Lung (tissue), 12 donors: ENCODE results near the gene GPR37L1. TPM values are rescaled to one million over a fixed set of nuclear protein-coding genes. Genes with fewer than 3 reads are reported as not detected.

ENCODE experiments used
- ATAC-seq: fragments of 200-7000 bp; cut with Tn5 transposase; one replicate; pipeline ENCODE4 v1.9.1; 2020; ENCODE audit warnings: moderate number of reproducible peaks; ENCODE audit not compliant: insufficient read depth, low FRiP score
- DNase-seq, 3 donors: peaks; one replicate each; pipeline ENCODE4 v3.0.0-alpha.2; 2013 to 2017
- H3K27ac ChIP-seq, 2 donors: one replicate each; pipeline ENCODE4 v1.5.1; 2013; ENCODE audit warnings: mild to moderate bottlenecking in 2 of 2, moderate library complexity in 2 of 2, control low read depth in 1 of 2, inconsistent platforms in 1 of 2, low read depth in 1 of 2, low read length in 1 of 2
- H3K27me3 ChIP-seq, 3 donors: one replicate each; pipeline ENCODE4 v1.5.1; 2013; ENCODE audit warnings: low read length in 2 of 3; ENCODE audit not compliant: control insufficient read depth in 3 of 3, insufficient read depth in 3 of 3
- H3K36me3 ChIP-seq, 4 donors: one replicate each; pipeline ENCODE4 v1.5.1; 2013; ENCODE audit warnings: low read length in 4 of 4, mild to moderate bottlenecking in 1 of 4, moderate library complexity in 1 of 4; ENCODE audit not compliant: control insufficient read depth in 4 of 4, insufficient read depth in 4 of 4
- H3K4me1 ChIP-seq, 5 donors: one replicate each; pipeline ENCODE4 v1.5.1; 2013; ENCODE audit warnings: low read length in 5 of 5, mild to moderate bottlenecking in 2 of 5, moderate library complexity in 1 of 5; ENCODE audit not compliant: control insufficient read depth in 5 of 5, insufficient read depth in 5 of 5
- H3K4me3 ChIP-seq: one replicate; pipeline ENCODE4 v1.5.1; 2013; ENCODE audit warnings: mild to moderate bottlenecking, control low read depth, moderate library complexity
- H3K9ac ChIP-seq, 2 donors: one replicate each; pipeline ENCODE4 v1.5.1; 2013; ENCODE audit warnings: low read length in 2 of 2, control low read depth in 1 of 2; ENCODE audit not compliant: insufficient read depth in 1 of 2
- H3K9me3 ChIP-seq, 4 donors: one replicate each; pipeline ENCODE4 v1.5.1; 2013; ENCODE audit warnings: low read length in 3 of 4, mild to moderate bottlenecking in 1 of 4, moderate library complexity in 1 of 4; ENCODE audit not compliant: control insufficient read depth in 4 of 4, insufficient read depth in 3 of 4
- CTCF ChIP-seq: IDR thresholded peaks from 2 replicates; pipeline ENCODE4 v1.5.1; 2012; ENCODE audit warnings: mild to moderate bottlenecking; ENCODE audit errors: control extremely low read depth, extremely low read depth
- WGBS, 2 donors: extraction: QIAGEN DNeasy Blood & Tissue Kit; methylation state at CpG; one replicate each; pipeline ENCODE4 v1.1.7; 2013; 5-methylcytosine and 5-hydroxymethylcytosine counted together
- polyA plus RNA-seq, 2 donors: library from polyadenylated mRNA; stranded (reverse); fragments of 200-250 nt; gene quantifications; one replicate each; pipeline ENCODE4 v1.2.1, GENCODE V29; 2013
- total RNA-seq, 2 donors: library from RNA; depleted of rRNA in 1 of 2; stranded (reverse); fragments of >200 nt in 1 of 2; gene quantifications; one replicate each; pipeline ENCODE4 v1.2.1, GENCODE V29; 2014 to 2021
- donor health status: control.
- donor health status: control.
- donor health status: Bipolar disorder and iron deficiency.
- donor health status: healthy.
- donor health status: DM: yes; HTN: yes; CAD: no.

GPR37L1 gene
- total and polyA plus RNA-seq, 4 donors: 0.04 to 0.09 (median 0.05) TPM; not detected in 1

DNA sequence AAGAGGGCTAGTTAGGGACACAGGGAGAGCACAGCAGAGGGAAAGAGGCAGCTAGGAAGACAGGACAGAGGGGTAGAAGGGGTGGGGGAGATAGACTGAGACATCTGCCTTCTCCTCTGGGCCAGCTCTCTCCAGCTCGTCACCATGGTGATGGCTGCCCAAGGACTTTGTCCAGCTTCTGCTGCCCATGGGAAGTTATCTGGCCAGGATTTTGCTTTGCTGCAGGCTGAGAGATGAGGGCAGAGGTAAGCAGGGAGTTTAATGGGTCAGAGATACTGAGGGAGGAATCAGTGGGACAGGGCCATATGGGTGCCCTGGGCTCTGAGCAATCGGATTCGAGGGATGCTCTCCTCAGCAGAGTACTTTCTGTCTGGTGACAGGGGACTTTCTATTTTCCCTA is 34.5 kb upstream of the GPR37L1 start:
- no peaks in the 10 kb centered on the region for H3K9me3 ChIP-seq
- no peak overlapping the region for H3K4me3 ChIP-seq
- TF ChIP-seq CTCF: no peak
- H3K9ac ChIP-seq: no peak overlapping the region
- ATAC-seq: no peak
- H3K36me3 ChIP-seq: no peaks in the 10 kb centered on the region
- no peak overlapping the region for H3K27ac ChIP-seq
- H3K27me3 ChIP-seq: no peaks in the 10 kb centered on the region
- WGBS, 2 donors: 86 to 100% methylated on average over 3 of the region's 3 CpGs
- peaks cover 0 to 10% (median 0%) of the 10 kb centered on the region in 5 donors for H3K4me1 ChIP-seq
- no peak for DNase-seq

- no peak overlapping the region for H3K4me3 ChIP-seq
- TF ChIP-seq CTCF: no peak
- ATAC-seq: no peak
- no peaks in the 10 kb centered on the region for H3K36me3 ChIP-seq
- H3K9ac ChIP-seq: no peak overlapping the region
- H3K27ac ChIP-seq: no peak overlapping the region
- DNase-seq: no peak
- no peaks in the 10 kb centered on the region for H3K9me3 ChIP-seq
- peaks cover 0 to 3% (median 0%) of the 10 kb centered on the region in 5 donors for H3K4me1 ChIP-seq
- WGBS, 2 donors: 94% methylated on average over 3 of the region's 3 CpGs
- H3K27me3 ChIP-seq: no peaks in the 10 kb centered on the region
These were observed 31.7 kb upstream of the GPR37L1 start for GRCh38 chr1:202090994-202091393.

GRCh38 chr1:202093858-202094257 is 28.9 kb upstream of the GPR37L1 start:
- Histone ChIP-seq H3K9me3 (no peaks in the 10 kb centered on the region), H3K4me1 (no peaks in the 10 kb centered on the region), H3K9ac (no peak overlapping the region), H3K27me3 (no peaks in the 10 kb centered on the region), H3K27ac (no peak overlapping the region), H3K36me3 (no peaks in the 10 kb centered on the region), H3K4me3 (no peak overlapping the region)
- no peak for DNase-seq
- no peak for ATAC-seq
- no peak for TF ChIP-seq CTCF
- WGBS, 2 donors: 92 to 95% methylated on average over 6 of the region's 6 CpGs

DNA sequence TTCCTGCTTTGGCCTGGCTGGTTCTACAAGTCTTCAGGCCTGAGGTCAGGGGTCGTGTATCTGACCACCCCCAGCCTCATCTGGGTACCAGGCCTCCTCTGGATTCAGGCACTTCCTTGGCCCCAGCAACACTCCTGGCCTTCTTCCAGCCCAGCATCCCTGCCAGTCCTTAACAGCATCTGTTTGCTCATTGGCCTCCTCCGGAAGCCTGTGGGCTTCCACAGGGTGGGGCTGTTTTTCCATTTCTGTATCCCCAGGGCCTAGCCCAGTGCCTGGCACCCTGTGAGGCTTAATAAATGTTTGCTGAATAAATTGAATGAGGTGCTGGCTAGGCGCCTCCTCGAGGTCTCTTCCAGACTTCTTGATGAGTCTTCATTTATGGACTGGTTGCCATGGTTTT is 21.5 kb upstream of the GPR37L1 start:
- ATAC-seq (no peak), DNase-seq (no peak)
- Histone ChIP-seq H3K4me3 (no peak overlapping the region), H3K27me3 (no peaks in the 10 kb centered on the region), H3K9ac (no peak overlapping the region), H3K9me3 (no peaks in the 10 kb centered on the region), H3K36me3 (no peaks in the 10 kb centered on the region), H3K4me1 (peaks cover 0 to 4% (median 0%) of the 10 kb centered on the region in 5 donors), H3K27ac (no peak overlapping the region)
- TF ChIP-seq CTCF: no peak
- WGBS, 2 donors: 67 to 72% methylated on average over 4 of the region's 4 CpGs
